Colonic mucosa (tissue), 4 donors: Measurements from ENCODE around the gene CCDC158. TPM values are rescaled to one million over a fixed set of nuclear protein-coding genes. Genes with fewer than 3 reads are reported as not detected.

Experiments used
- DNase-seq: peaks from one replicate; pipeline ENCODE4 v3.0.0-alpha.2; 2020
- H3K27ac ChIP-seq: fragments of 200-600 bp; one replicate; pipeline ENCODE4 v1.8.0; 2021
- H3K27me3 ChIP-seq: fragments of 200-600 bp; one replicate; pipeline ENCODE4 v1.8.0; 2021
- H3K36me3 ChIP-seq: fragments of 200-600 bp; one replicate; pipeline ENCODE4 v1.8.0; 2021
- H3K4me1 ChIP-seq: fragments of 200-600 bp; one replicate; pipeline ENCODE4 v1.8.0; 2021; ENCODE audit warnings: mild to moderate bottlenecking
- H3K4me3 ChIP-seq: fragments of 200-600 bp; one replicate; pipeline ENCODE4 v1.8.0; 2021
- H3K9ac ChIP-seq, 2 donors: one replicate each; pipeline ENCODE4 v1.7.0; 2013; ENCODE audit warnings: control low read depth in 2 of 2, low read depth in 2 of 2, low read length in 2 of 2
- H3K9me3 ChIP-seq: fragments of 200-600 bp; one replicate; pipeline ENCODE4 v1.8.0; 2021
- intact Hi-C: fragments of 100-400 bp; cut with DNase I; formaldehyde crosslinking; loops from one replicate; pipeline ENCODE4 v1.14.1; 2022
- total RNA-seq, 2 donors: library from RNA; stranded (reverse); fragmentation: NEBNext Ultra II Directional in 1 of 2; extraction: Animal tissue kit (Norgen Biotek cat#: 25700) in 1 of 2; gene quantifications; one replicate each; pipeline ENCODE4 v1.2.1, GENCODE V29; 2021
- TF ChIP-seq, protein P1 (sequence below): fragments of 200-600 bp; IDR thresholded peaks from one replicate; pipeline ENCODE4 v1.8.0; 2022; ENCODE audit warnings: antibody characterized with exemption, mild to moderate bottlenecking
- donor health status: healthy.
- donor health status: DM: no; HTN: no; CAD: no.
- donor health status: DM: no; HTN: no; CAD: no.

CCDC158 gene
- total RNA-seq, 2 donors from 2014 or later = not detected

DNA sequence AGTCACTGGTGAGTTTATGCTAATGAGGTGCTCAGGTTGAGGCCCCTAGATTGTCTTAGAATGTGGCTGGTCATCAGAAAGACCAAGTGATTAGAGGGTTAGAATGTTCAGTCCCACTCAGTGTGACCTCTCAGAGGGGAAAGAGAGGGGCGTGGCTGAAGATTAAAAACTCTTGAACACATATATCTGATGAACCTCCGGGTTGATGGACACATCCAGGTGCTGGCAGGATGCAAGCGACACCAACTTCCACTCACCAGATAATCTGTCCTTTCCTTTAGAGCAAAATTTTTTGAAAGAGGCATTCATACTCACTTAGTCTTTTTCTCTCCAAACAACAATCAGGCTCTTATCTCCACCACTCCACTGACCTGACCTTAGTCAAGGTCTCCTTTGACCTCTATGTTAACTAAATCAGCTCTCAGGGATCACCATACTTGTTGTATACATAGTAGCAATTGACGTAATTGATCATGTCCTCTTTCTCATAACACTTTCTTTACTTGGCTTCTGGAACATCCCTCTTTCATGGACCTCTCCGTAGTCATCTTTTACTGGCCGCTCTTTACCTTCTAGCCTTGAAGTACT, 155.2 kb downstream of the CCDC158 start:
- DNase-seq = no peak
- TF ChIP-seq, protein P1, sequence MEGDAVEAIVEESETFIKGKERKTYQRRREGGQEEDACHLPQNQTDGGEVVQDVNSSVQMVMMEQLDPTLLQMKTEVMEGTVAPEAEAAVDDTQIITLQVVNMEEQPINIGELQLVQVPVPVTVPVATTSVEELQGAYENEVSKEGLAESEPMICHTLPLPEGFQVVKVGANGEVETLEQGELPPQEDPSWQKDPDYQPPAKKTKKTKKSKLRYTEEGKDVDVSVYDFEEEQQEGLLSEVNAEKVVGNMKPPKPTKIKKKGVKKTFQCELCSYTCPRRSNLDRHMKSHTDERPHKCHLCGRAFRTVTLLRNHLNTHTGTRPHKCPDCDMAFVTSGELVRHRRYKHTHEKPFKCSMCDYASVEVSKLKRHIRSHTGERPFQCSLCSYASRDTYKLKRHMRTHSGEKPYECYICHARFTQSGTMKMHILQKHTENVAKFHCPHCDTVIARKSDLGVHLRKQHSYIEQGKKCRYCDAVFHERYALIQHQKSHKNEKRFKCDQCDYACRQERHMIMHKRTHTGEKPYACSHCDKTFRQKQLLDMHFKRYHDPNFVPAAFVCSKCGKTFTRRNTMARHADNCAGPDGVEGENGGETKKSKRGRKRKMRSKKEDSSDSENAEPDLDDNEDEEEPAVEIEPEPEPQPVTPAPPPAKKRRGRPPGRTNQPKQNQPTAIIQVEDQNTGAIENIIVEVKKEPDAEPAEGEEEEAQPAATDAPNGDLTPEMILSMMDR = no peak
- Histone ChIP-seq H3K9ac (no peak overlapping the region), H3K9me3 (no peaks in the 10 kb centered on the region), H3K36me3 (no peaks in the 10 kb centered on the region), H3K27me3 (no peaks in the 10 kb centered on the region), H3K4me1 (no peaks in the 10 kb centered on the region), H3K4me3 (no peak overlapping the region), H3K27ac (no peak overlapping the region)
- intact Hi-C loops = no loop called here

Other genes with a start within 250 kb of the CCDC158 start
- gene SCARB2, start 207.3 kb downstream of the CCDC158 start, total RNA-seq = 100 to 1,000 TPM; 156 to 164 TPM
- 1 to 10 TPM; 3.9 to 4.8 TPM for gene FAM47E, start 169.4 kb downstream of the CCDC158 start, total RNA-seq
- 10 to 100 TPM; 11.8 to 39.2 TPM for gene STBD1, start 114.4 kb downstream of the CCDC158 start, total RNA-seq
- gene SHROOM3, start 14.1 kb upstream of the CCDC158 start, total RNA-seq = 100 to 1,000 TPM; 142 to 160 TPM